GM19239 (cell line): ENCODE results near the gene LHX3.

Experiments used
- DNase-seq: peaks from one replicate; pipeline ENCODE4 v3.0.0; 2011; ENCODE audit warnings: low spot score; ENCODE audit not compliant: insufficient read length
- FAIRE-seq: peaks from 2 replicates; lab custom pipeline; 2011; peaks lifted over from hg19 to GRCh38; lab: Jason Lieb, UNC

LHX3 gene

DNA sequence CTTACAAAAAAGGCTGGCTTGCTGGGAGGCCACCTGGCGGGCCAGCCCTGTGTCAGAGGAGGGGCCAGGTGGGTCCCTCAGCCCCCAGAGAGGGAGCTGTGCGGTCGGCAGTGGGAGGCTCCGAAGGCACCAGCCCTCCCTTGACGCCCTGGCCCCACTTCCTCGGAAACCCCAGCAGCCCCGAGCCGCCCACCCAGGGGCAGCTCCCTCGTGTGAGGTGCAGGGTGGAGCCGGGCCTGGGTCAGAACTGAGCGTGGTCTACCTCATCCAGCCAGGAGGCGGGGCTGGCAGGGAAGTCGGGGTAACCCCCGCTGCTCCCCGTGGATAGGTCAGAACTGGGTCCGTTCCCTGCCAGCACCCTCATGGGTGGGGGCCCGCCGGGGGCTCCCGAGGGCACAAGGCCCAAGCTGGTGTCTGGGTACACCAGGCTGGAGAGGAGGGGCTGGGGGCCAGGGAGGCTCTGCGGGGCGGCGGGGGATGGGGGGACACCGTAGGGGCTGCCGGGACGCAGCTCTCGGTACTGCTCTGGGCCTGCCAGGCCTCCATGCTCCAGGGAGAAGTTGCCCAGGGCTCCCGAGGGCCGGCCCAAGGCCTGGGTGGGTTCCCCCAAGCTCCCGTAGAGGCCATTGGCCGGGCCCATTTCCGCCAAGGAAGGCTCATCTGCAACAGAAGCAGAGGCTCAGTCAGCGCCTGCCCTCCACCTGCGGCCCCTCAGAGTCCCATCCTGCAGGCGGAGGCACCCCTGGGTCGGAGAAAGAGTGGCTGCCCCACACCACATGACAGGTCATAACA lies 7.6 kb downstream of the LHX3 start:
- DNase-seq = no peak
- FAIRE-seq = no peak

DNA sequence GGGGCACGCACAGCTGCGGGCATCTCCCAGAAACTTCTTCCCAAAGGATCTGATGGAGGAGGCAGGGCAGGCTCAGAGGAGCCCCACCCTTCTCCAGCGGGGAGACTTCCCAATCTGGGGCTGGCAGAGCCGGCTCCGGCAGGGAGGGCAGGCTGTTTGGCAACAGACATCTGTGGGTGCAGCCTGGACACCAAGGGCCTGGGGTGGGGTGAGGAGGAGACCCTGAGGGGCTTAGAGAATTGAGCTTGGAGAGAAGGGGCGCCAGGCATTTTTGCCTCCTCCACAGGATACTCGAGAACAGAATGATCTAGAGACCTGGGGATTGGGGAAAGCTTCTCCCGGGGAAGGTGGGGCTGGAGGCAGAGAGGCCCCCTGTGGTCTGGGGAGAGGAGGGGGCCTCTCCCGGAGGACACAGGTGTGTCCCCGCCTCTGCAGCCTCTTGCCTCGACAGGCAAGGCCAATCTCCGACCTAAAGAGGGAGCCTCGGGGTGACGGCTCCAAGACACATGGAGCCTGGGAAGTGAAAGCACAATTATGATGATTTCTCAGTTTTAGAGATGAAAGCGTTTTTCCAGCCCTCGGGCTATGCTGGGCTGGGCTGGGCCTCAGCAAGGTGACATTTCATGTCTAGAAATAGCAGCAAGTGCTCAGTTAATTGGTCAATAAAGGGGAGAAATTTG lies 8.4 kb downstream of the LHX3 start:
- DNase-seq = no peak
- no peak for FAIRE-seq

DNA sequence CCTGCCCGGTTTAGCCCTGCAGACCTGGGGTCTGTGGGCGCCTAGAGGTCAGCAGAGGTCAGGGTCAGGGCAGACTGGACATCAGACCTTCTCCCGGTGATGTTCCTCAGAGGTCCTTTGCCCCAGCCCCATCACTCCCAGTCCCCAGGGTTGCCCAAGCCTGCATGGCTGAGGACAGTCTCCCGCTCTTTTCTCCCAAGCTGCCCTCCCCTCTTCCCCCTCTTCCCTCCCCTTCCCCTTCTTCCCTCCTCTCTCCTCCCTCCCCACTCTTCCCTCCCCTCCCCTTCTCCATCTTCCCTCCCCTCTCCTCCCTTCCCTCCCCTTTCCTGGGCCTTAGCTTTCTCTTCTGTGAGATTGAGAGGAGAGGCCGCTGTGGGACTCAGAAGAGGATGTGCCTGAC lies 10.4 kb downstream of the LHX3 start:
- FAIRE-seq (no peak), DNase-seq (no peak)

DNA sequence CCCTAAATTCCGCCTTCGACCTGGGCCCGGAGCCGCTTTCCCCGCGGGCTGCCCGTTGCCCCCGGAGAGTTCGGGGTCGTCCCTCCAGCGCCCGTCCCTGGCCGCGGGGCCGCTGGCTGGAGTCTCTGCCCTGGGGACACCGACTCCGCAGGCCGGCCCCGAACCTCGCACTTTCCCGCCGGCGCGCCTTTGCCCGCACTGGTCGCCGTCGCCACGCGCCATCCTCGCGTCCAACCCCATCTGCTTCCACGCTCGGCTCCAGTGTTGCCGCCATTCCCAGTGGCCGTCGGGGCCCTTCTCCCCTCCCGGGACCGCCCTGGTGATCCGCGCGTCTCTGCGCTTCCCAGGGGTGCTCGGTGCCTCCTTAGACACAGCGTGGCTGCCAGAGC lies 11.0 kb downstream of the LHX3 start:
- DNase-seq (no peak), FAIRE-seq (no peak)

DNA sequence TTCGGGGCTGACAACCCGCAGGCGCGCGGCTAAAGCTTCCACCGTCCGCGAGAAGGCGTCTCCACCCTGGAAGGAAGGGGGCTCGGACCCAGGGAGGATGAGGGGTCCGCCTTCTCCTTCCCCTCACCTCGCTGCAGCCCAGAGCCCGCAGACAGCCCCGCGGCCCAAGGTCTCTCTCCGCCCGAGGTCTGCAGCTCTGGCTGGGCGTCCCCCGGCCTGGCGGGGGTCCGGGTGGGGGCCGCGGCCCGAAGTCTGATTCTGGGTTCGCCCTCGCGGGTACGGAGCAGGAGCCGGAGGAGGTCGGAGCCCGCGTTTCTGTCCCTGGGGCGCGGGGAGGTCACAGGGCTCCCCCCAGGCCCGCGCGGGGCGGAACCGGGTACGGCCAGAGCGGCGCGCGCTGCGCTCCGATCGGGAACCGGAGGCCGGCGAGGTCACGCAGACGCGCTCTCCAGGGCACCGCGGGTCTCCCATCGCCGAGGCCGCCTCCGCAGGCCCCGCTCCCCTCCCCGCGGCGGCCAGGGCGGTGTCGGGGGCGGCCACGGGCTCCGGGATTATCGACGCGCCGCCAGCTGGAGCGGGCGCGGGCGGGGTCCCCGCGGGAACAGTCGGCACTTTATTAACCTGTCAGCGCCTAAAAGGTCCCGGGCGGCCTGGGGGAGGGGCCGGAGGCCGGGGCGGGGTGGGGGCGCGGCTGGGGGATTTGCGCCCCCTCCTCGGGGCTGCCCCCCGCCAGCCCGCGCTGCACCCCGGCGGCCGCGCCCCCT lies 11.6 kb downstream of the LHX3 start:
- FAIRE-seq (no peak), DNase-seq (no peak)

DNA sequence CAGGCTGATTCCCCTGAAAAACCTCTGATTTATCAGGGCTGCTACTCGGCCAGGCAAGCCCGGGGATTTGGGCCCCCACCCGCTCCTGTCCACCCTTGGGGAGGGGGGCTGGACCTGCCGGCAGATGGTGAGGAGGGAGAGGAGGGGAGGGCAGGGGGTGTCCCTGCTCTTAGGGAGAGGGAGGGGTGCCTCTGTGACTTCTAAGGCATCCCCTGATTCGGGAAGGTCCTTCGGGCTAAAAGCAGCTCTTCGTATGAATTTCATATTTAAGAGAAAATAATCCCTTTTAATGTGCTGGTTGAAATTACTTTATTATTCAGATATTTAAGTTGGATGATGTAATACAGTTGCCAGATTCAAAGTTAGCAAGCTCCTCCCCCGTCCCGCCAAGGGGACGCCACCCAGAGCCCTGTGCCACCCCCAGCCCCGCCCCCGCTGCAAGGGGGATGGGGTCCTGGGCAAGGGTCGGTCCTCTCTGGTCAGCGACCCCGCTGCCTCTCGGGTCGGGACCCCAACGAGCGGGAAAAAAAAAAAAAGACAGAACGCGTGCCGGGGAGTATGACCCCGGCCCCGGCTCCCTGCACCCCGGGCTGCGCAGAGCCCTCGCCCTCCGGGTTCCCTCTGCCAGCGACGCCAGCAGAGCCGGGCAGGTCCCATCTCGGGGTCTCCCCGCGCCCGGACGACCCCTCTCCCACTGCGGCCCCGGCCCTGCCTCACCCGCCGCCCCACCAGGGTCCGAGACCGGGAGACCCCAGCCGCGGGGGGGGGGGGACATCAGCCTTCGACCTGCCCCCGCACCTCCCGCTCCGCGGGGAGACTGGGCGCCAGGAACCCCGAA lies 12.4 kb downstream of the LHX3 start:
- FAIRE-seq (no peak), DNase-seq (no peak)

DNA sequence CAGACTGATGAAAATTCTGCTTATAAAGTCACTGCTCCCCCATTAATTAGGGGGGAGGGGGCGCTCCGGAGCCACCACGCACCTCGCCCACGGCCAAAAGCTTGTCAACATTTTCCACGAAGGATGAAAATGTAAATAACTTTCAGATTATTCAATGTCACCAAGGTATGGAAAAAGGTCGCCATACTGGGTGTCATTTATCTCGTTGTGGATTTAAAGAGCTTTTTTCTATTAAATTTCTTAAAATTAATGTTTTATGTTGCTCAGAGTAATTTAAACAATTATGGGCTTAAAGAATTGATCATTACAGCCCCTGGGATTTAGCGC lies 13.0 kb downstream of the LHX3 start:
- FAIRE-seq = no peak
- DNase-seq = no peak

DNA sequence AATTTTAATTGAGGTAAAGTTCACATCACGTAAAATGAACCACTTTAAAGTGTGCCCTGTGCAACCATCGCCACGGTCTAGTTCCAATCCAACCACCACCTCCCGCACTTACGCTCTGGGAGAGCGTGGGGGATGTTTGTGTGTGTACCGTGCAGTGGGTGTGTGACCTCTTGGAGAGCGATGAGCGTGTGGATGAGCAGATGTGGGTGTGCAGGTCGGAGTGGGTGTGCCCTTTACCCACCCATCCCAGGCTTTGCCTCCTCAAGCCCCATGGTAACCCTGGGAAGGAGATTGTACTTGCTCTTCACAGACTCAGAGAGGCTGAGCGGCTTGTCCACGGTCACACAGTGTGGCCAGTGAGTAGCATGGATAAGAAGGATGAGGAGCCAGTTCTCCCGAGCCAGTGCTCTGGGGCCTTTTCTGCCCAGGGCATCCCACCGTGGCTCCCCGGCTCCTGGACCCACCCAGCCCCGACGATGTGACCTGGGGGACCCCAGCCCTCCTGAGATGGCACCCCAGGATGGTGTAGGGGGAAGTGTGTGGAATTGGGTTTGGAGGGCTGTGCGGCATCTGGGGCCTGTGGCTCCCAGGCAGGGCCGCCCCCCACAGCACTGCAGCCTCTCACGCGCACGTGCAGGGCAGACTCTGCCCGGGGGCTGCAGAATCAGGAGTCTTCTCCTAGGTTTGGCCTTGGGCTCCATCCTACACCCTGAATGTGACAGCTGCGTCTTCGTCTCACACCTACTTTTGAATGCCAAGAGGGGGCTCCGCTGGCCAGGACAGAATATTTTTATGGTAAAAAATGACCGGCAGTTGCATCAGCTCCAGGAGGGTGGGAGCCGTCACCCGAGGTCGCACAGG lies 13.6 kb downstream of the LHX3 start:
- FAIRE-seq (no peak), DNase-seq (no peak)

DNA sequence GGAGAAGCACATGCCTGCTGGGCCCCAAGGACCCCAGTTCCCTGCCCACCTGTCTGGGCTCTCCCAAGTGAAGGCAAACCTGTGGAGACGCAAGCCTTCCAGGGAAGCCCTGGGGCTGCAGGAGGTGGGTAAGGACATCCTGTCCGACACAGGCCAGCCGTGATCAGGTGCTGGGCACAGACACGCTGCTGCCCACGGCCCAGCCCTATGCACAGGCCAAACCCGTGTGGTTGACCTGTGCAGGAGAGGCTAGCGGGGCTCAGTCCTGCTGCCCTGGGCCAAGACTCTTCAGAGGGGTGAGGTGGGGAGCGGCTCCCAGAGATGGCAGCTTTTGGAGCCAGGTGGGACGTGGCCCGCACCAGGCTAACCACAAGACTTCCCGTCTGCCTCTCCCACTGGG lies 14.3 kb downstream of the LHX3 start:
- FAIRE-seq (no peak), DNase-seq (no peak)

DNA sequence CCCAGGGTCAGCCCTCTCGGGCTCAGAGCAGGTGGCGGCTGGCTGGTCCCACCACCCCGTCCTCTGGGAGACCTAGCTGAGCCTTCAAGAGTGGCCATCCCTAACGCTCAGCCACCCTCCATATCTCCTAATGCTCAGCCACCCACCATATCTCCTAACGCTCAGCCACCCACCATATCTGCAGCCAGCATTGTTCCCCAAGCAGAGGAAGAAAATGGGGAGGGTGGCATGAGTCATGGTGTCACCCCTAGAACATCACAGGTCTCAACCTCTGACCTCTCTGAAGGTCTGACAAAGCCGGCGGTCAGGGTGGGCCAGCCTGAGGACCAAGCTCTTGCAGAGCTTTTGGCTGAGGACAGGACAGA lies 14.7 kb downstream of the LHX3 start:
- DNase-seq (no peak), FAIRE-seq (no peak)

DNA sequence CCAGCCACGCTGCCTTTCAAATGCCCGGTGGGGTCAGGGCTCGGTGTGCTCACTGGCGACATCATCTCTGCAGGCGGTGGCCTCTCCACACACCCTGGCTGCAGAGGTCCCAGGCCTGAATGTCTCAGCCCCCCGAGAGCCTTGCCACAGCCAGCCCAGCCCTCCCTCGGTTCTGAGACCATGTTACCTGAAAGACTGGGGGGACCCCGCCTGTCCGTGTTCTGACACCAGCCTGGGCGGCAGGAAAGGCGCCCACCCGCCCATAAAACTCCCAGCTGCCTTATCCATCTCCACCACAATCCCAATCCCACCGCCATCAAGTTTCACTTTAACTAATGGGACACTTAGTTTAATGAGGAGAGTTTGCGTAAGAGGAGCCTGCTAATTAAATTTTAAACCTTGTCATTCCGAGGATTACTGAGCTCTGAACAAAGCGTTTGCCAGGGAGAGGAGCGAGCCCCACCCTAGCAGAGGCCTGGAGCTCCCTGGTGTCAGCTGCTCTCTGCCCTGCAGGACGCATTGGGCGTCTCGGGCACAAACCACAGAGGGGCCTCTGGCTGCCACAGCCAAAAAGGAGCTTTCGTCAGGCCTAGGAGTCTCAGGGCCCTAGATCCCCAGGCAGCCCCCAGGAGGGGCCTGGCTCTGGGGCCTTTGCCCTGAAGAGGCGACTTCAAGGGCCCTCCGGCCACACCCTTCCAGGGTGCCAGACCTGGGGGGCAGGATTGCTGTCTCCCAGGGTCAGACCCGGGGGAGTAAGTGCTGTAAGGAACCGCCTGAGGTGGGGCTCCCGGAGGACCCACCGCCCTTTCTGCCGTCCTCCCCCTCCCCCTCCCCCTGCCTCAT lies 15.3 kb downstream of the LHX3 start:
- no peak for FAIRE-seq
- no peak for DNase-seq

DNA sequence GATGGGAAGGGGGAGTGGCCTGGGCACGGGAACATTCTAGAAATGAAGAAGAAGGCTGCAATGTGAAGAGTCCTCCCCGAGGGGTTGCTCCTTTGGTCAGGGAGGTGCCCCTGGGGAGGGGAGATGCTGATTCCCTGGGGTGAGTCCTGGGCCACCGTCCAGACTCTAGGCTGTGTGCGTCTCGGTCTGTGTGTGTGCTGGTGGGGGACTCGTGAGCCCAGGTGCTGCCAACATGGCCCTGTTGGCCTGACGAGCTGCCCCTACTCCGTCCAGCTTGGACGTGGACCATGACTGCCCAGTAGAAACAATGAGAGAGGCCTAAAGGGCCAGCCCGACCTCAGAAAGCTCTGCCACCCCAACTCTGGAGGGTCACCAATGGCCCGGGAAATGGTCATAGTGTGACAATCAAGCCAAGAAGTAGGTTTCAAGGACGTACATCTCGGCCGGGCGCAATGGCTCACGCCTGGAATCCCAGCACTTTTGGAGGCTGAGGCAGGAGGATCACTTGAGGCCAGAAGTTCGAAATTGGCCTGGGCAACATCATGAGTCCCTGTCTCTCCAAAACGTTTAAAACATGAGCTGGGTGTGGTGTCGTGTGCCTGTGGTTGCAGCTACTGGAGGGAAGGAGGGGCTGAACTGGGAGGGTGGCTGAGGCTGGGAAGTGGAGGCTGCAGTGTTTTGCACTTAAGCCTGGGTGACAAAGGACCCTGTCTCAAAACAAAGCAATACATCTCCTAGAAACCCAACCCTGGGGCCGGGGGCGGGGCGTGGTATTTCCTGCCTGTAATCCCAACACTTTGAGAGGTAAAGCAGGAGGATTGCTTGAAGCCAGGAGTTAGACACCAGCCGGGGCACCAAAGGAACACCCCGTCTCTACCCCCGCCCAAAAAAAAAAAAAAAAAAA lies 17.0 kb downstream of the LHX3 start:
- no peak for DNase-seq
- FAIRE-seq = no peak

DNA sequence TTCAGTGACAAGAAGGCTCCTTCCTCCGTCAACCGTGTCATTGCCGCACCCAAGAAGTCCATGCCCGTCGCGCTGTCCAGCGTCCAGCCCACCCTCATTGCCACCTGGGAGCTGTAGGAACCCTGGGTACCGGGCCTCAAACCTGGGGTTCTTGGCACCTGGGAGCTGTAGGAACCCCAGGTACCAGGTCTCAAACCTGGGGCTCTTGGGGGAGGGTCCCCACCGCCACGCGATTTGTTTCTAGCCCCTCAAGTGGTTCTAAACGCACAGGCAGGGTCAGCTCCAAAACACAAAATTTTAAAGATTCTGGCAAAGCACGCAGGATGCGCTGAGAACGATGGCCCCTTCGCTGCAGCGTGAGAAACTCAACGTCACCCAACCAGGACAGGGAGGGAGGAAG lies 17.7 kb downstream of the LHX3 start:
- FAIRE-seq = no peak

DNA sequence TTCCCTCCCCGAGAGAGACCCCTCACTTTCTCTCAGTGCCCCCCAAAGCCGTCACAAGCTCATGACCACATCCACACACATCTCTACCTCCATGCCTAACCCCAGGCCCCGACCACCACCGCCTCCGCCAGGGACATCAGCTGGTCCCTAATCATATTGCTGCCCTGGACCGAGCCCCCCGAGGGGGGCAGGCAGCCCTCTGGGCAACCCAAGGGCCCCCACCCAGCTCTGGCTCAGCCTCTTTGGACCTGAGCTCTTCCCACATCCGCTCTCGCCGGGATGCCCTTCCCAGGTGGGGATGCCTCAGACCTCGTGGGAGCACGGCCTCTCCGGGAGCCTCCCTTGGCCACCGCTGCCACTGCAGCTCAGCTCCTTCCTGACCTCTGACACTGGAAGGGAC lies 18.5 kb downstream of the LHX3 start:
- no peak for FAIRE-seq
- no peak for DNase-seq

More for the DNA sequence above, 17.7 kb downstream of the LHX3 start:
- no peak for DNase-seq

DNA sequence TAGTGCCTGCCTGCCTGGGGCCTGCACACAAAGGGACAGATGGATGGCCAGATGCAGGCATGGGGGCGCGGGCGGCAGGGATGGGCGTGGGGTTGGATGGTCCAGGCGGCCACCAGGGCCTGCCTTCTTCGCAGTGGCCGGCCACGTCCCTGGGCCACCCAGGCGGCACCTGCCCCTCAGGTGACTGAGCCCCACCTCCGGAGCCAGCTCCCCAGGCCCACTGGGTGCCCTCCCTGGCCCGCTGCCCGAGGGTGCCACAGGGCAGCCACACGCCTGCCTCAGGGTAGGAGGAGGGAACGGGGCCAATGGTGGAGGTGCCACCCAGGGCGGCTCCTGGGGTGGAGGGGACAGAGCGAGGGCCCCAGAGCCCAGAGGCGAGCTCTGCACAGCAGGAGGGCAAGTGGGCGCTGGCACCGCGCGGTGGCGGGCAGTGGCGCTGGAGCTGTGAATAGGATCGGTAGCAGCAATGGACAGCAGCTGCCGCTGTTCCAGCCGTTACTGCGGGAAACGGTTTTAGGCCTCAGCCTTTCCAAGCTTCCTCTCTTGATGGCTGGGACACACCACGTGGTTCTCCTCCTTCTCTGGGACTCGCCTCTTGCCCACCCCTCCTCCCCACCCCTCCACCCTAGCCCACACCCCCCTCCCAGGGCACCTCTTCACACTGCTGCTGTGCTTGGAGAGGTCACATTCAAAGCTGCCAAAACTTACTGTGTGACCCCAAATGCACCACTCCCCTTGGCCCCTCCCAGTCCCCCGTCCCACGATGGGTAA lies 19.1 kb downstream of the LHX3 start:
- no peak for FAIRE-seq
- DNase-seq = no peak

DNA sequence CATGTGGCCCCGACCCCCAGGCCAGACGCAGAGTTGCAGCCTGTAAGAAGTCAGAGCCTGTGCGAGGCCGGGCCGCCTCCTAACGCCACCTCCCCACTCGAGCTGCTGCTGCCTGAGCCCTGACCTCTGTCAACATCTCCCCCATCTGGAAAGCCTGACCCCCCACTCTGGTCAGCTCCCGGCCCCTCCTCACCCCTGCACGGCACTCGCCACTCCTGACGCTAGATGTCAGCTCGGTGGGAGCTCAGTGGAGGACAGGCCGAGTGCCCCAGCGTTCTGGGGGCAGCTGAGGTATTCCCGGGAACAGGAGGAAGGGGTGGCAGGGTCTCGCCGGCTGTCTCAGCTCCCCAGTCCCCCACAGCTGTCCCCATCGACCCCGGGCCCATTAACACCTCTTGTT lies 19.9 kb downstream of the LHX3 start:
- DNase-seq (no peak), FAIRE-seq (no peak)

DNA sequence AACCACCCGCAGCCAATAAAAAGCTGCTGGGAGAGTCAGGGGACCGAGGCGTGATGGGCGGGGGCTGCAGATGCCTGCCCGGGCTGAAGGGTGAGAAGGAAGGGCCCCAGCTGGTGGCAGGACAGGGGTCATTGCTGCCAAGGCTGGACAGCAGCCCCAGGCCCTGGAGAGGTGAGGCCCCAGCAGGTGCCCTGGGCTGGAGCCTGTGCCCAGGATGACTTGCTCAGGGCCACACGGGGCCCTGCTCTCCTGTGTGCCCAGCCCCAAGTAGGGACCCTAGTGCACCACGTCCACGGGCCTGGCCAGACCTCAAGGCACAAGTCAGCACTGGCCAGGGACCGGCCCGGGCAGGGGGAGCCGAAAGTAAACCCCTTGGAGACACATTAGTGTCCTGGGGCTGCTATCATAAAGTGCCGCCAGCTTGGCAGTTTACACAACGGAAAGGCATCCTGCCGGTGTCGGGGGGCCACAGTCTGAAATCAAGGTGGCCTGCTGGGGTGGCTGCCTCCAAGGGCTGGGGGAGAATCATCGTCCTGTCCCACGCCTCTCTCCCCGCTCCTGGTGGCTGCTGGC lies 22.0 kb downstream of the LHX3 start:
- no peak for DNase-seq
- no peak for FAIRE-seq
